GM18499 (cell line): Measurements from ENCODE around the gene ACVR1B.

Source experiments
- ATAC-seq: cut with Tn5 transposase; IDR thresholded peaks from one replicate; pipeline ENCODE4 v1.9.1; 2021; ENCODE audit warnings: moderate number of reproducible peaks; ENCODE audit not compliant: insufficient read depth, unreplicated experiment

ACVR1B gene

GRCh38 chr12:51941604-51942003, 9.9 kb upstream of the ACVR1B start:
- ATAC-seq, result no peak

DNA sequence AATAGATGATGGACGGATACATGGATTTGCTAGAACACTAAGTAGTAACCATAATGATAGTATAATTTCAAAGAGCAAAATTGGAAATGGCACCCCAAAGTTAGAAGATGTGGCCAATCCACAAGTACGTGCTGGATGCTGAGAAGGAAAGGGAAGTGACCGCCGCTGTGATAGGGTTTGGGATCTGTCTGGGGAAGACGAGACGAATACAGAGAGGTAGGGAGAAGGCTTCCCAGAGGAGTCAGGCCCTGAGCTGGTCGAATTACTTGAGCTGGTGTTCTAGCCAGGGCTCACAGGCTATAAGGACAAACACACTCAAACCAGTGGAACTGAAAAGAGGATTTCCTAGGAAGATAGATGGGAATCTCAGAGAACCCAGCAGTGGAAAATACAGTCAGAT, 9.4 kb upstream of the ACVR1B start:
- ATAC-seq, result no peak

GRCh38 chr12:51942501-51943000, 8.9 kb upstream of the ACVR1B start:
- no peak for ATAC-seq

GRCh38 chr12:51943346-51943745, 8.2 kb upstream of the ACVR1B start:
- no peak for ATAC-seq

GRCh38 chr12:51944608-51945233, 6.8 kb upstream of the ACVR1B start:
- ATAC-seq, result no peak

- no peak for ATAC-seq
These were observed 4.1 kb upstream of the ACVR1B start for GRCh38 chr12:51947246-51947996.

GRCh38 chr12:51948066-51948465, 3.4 kb upstream of the ACVR1B start:
- ATAC-seq, result no peak

DNA sequence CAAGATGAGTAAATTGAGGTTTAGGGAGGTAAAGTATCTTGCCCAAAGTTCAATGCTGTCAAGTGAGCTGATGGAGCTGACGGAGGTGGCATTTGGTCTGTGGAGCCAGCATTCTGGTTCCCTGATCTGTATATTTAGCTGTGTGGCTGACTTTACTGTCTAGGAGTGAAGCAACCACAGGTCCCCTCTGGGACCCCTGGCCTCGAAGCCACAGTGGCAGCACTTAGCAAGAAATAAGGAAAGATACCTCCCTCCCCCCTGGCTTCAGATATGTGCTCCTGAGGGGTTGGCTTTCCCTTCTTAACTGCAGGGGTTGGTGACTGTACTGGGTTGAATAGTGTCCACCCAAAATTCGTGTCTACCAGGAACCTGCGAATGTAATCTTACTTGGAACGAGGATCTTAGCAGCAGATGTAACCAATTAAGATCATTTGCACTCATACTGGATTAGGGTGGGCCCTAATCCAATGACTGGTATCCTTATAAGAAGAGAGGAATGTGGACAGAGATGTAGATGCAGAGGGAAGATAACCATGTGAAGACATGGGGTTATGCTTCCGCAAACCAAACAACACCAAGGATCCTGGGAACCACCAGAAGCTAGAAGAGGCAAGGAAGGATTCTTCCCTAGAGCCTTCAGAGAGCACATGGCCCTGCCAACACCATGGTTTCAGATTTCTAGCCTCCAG, 2.0 kb upstream of the ACVR1B start:
- ATAC-seq, result no peak

DNA sequence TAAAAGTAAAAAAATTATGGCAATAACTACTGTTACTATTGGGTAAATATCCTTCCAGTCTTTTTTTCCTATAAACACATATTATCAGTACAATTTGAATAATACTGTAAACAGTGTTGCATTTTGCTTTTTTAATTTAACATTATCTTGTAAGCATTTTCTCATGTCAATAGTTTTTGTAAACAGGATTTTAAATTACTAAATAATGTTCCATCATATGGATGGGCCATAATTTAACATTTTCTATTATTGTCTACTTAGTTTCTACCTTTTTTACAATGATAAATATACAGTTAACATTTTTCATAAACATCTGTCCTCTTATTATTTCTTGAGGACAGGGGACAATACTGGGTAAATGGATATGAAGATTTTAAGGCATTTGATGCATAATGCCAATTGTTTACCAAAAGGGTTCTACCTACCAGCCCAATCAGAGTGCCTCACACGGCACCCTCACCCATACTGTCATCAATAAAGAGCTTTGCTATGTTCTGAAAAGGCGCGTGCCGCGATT, 759 bp upstream of the ACVR1B start:
- no peak for ATAC-seq

DNA sequence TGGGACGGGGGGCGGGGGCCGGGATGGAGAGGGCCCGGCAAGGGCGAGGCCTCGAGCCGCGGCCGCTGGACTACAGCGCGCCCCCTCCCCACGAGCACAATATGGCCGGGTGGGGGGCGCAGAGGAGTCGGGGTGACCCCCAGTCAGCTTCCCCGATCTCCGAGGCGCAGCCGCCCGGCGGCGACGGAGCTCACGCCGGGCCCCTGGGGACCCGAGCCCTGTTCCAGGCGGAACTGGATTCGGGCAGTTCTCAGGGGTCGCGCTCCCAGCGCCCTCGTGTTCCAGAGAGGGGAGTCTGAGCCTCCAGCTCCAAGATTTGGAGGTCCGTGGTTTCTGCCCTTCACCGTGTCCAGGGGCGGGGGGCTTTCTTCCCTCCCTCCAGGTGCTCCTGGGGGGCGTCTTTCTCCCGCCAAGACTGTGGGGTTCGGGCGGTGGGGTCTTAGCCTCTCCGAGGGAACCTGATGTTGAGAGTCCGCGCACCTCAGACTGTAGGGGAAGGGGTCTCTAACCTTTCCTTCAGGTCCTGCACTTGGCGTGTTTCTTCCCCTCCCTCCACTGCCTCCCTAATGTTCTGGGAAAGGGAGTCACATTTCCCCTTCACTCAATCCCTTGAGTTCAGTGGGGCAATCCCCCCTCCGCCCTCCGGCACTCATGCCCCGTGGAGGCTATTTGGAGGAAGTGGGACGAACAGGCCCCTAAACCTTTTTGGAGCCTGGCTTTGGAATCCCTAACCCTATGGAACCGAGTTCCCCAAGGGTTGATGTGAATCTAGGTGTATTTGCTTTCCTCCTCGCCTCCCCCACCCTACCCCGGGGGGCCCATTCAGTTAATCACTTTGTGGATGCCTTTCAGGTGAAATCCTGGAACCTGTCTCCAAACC, 584 bp downstream of the ACVR1B start:
- no peak for ATAC-seq

DNA sequence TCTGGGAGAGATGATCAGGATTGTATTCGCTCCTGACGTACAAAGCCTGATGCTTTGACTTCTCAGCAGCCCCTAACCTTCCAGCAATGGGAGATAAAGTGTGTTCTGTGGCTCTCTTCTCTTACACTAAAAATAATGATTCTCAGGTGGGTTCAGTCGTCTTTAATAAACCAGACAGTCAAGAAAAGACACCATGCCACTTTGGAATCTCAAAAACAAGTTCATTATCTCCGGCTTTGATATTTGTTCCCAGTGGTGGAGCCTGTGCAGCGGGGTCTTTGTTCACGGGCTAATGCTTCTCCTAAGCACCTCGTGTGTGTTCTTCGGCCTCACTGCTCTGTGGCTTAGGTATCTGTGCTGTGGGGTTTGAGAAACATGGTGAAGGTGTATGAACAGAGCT, 1.6 kb downstream of the ACVR1B start:
- ATAC-seq, result no peak

DNA sequence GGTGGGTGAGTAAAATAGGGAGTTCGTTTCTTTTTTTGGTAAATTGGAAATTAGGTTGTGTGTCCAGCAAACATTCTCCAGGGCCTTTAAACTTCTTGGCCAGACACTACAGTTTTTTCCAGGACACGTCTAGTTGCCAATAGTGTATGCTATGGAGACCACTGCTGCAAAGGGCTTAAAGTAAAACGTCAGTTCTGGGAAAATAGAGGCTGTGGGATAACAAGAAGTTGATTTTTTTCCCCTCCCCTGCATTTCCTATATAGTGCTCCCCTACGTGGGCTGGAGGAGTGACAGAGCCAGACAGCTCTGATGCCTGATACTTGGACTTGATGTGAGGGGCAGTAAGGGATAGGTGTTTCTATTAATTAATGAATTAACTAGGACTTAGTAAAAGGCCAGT, 2.4 kb downstream of the ACVR1B start:
- no peak for ATAC-seq

DNA sequence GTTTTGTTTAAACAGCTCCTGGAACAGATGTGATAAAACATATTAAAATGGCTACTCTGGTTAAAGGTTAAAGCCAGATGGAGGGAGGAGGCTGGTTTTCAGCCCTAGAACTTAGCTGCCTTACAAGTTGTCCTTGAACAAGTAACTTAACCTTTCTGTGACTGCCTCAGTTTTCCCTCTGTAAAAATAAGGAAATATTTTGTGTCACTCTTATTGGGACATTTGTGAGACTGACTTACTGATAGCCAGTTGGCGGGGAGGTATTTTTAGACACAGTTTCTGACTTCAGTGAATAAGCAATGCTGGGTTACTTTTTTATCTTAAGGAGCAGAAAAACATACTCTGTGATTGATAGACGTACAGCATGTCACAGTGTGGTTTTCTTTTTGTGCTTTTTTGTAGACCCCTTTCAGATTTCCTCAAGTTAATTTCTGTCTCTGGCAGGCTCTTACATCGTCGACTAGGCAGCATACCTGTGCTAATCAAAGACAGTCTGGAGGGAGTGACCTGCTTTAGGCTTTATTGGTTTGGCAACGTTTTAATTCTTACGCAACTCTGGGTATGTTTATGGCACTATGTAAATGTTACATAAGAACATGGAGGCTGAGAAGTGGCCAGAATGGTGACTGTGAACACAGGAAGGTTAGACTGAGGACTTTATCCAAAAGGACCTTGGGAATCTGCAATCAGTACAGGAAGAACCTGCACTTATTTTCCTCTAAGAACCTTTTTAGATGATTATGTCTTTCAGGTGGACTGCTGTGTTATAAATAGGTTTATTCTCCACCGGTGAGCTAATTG, 3.3 kb downstream of the ACVR1B start:
- ATAC-seq, result no peak

DNA sequence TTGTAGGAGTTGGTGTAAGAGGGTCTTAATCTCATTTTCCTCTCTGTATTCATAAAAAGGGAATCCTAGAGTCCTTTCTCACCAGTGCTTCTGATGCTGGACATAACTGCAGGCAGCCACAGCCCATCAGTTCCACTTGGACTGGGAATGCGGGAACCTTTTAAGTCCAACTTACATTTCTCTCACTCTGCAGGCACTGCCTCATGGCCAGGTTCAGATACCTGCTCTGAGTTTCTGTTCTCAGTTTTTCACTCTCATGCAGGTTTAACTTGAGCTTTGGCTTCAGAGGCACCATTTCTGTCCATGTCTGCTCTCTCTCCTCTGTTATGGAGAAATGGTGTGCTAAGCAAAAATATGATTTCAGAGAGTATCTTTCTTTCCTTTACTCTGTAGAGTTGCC, 4.2 kb downstream of the ACVR1B start:
- ATAC-seq, result no peak

- ATAC-seq, result no peak
These were observed 7.0 kb downstream of the ACVR1B start for GRCh38 chr12:51958542-51958941.

- no peak for ATAC-seq
These were observed 7.7 kb downstream of the ACVR1B start for GRCh38 chr12:51959211-51959610.

DNA sequence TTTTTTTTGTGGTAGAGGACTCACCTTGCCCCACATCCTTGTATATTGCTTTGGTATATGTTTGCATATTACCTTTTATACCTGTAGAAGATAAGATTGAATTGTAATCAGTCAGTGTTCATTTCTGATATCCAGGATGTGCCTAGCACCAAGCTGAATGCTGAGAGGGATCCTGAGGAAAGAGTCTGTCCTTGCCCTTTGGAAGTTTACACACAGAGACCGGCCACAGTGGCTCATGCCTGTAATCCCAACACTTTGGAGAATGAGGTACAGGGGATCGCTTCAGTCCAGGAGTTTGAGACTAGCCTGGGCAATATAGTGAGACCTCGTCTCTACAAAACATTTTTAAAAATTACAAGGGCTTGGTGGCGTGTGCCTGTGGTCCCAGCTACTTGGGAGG, 8.4 kb downstream of the ACVR1B start:
- no peak for ATAC-seq

- ATAC-seq, result no peak
These were observed 9.0 kb downstream of the ACVR1B start for GRCh38 chr12:51960488-51960887.

- no peak for ATAC-seq
These were observed 9.4 kb downstream of the ACVR1B start for GRCh38 chr12:51960890-51961289.
